ENCODE measurements around the gene ACYP2.
"Not testable (repeated sequence)": the region's sequence is repeated elsewhere in the genome, so short reads cannot be mapped to it uniquely, and the experiment has no call there.

Gene ACYP2

GRCh38 chr2:54114936-54115283, 505 bp upstream of the ACYP2 start:
- Histone ChIP-seq H2AFZ (ENCODE audit: low read length) (peak overlapping the region; percentile 88; the same call in 1 of the 2 replicates), H3K27me3 (ENCODE audit: insufficient read depth, low read length, poor library complexity, severe bottlenecking) (no peaks in the 10 kb centered on the region), H4K20me1 (ENCODE audit: insufficient read depth, low read length, poor library complexity, severe bottlenecking) (no peaks in the 10 kb centered on the region), H3K4me1 (ENCODE audit: insufficient read depth, low read length, poor library complexity, severe bottlenecking) (peaks cover 12% of the 10 kb centered on the region), H3K4me3 (ENCODE audit: low read length, poor library complexity, severe bottlenecking) (peak overlapping the region; percentile 77), H3K4me2 (ENCODE audit: low read depth, low read length, poor library complexity, severe bottlenecking) (peak overlapping the region; percentile 98), H3K36me3 (ENCODE audit: insufficient read depth, low read length) (no peaks in the 10 kb centered on the region), H3K9ac (ENCODE audit: low read depth, low read length, poor library complexity, severe bottlenecking) (peak overlapping the region; percentile 89), H3K9me2 (replicated peaks; ENCODE audit: low read depth, low read length) (no peaks in the 10 kb centered on the region), H3F3A (ENCODE audit: low read depth) (no peaks in the 10 kb centered on the region), H3K79me2 (ENCODE audit: insufficient read depth, low read length) (peaks cover 14% of the 10 kb centered on the region), H3K9me3 (ENCODE audit: insufficient read depth, low read depth, low read length) (no peaks in the 10 kb centered on the region)
- TF ChIP-seq CTCF (conservative IDR thresholded peaks at IDR 0.05; ENCODE audit: low read length) (no peak), EZH2phosphoT487 (IDR thresholded peaks at IDR 0.05; ENCODE audit: borderline replicate concordance) (no peak)

GRCh38 chr2:54116598-54116997, 1.2 kb downstream of the ACYP2 start:
- H2AFZ ChIP-seq (ENCODE audit: low read length): not testable (repeated sequence)
- Histone ChIP-seq H3K4me3 (ENCODE audit: low read length, poor library complexity, severe bottlenecking) (peak overlapping the region; percentile 77), H3K4me2 (ENCODE audit: low read depth, low read length, poor library complexity, severe bottlenecking) (peak overlapping the region; percentile 98)

GRCh38 chr2:54120950-54121349, 5.5 kb downstream of the ACYP2 start:
- H3K36me3 ChIP-seq (ENCODE audit: insufficient read depth, low read length): no peaks in the 10 kb centered on the region
- H3K9me2 ChIP-seq (replicated peaks; ENCODE audit: low read depth, low read length): no peaks in the 10 kb centered on the region
- no peaks in the 10 kb centered on the region for H3F3A ChIP-seq (ENCODE audit: low read depth)
- no peak overlapping the region for H3K9ac ChIP-seq (ENCODE audit: low read depth, low read length, poor library complexity, severe bottlenecking)
- no peak overlapping the region for H3K4me2 ChIP-seq (ENCODE audit: low read depth, low read length, poor library complexity, severe bottlenecking)
- peaks cover 5% of the 10 kb centered on the region for H3K4me1 ChIP-seq (ENCODE audit: insufficient read depth, low read length, poor library complexity, severe bottlenecking)
- H3K79me2 ChIP-seq (ENCODE audit: insufficient read depth, low read length): peaks cover 4% of the 10 kb centered on the region; the same call in 1 of the 2 replicates
- peaks cover 11% of the 10 kb centered on the region; the same call in 1 of the 2 replicates for H3K9me3 ChIP-seq (ENCODE audit: insufficient read depth, low read depth, low read length)
- no peak overlapping the region for H2AFZ ChIP-seq (ENCODE audit: low read length)
- H4K20me1 ChIP-seq (ENCODE audit: insufficient read depth, low read length, poor library complexity, severe bottlenecking): no peaks in the 10 kb centered on the region
- H3K27me3 ChIP-seq (ENCODE audit: insufficient read depth, low read length, poor library complexity, severe bottlenecking): no peaks in the 10 kb centered on the region
- H3K4me3 ChIP-seq (ENCODE audit: low read length, poor library complexity, severe bottlenecking): no peak overlapping the region
- no peak for TF ChIP-seq EZH2phosphoT487 (IDR thresholded peaks at IDR 0.05; ENCODE audit: borderline replicate concordance)
- no peak for TF ChIP-seq CTCF (conservative IDR thresholded peaks at IDR 0.05; ENCODE audit: low read length)

More at GRCh38 chr2:54116598-54116997, 1.2 kb downstream of the ACYP2 start:
- H3K27me3 ChIP-seq (ENCODE audit: insufficient read depth, low read length, poor library complexity, severe bottlenecking); H3K9me2 ChIP-seq (replicated peaks; ENCODE audit: low read depth, low read length); H4K20me1 ChIP-seq (ENCODE audit: insufficient read depth, low read length, poor library complexity, severe bottlenecking); H3K9ac ChIP-seq (ENCODE audit: low read depth, low read length, poor library complexity, severe bottlenecking); H3K36me3 ChIP-seq (ENCODE audit: insufficient read depth, low read length); H3F3A ChIP-seq (ENCODE audit: low read depth): not testable (repeated sequence)
- H3K9me3 ChIP-seq (ENCODE audit: insufficient read depth, low read depth, low read length): peaks cover 11% of the 10 kb centered on the region; the same call in 1 of the 2 replicates
- H3K4me1 ChIP-seq (ENCODE audit: insufficient read depth, low read length, poor library complexity, severe bottlenecking): peaks cover 12% of the 10 kb centered on the region
- peaks cover 14% of the 10 kb centered on the region for H3K79me2 ChIP-seq (ENCODE audit: insufficient read depth, low read length)

GRCh38 chr2:54122171-54122935, 6.9 kb downstream of the ACYP2 start:
- no peak overlapping the region for H3K9ac ChIP-seq (ENCODE audit: low read depth, low read length, poor library complexity, severe bottlenecking)

More at GRCh38 chr2:54122171-54122935, 6.9 kb downstream of the ACYP2 start:
- Histone ChIP-seq H3K9me3 (ENCODE audit: insufficient read depth, low read depth, low read length) (peaks cover 11% of the 10 kb centered on the region; the same call in 1 of the 2 replicates), H3K27me3 (ENCODE audit: insufficient read depth, low read length, poor library complexity, severe bottlenecking) (no peaks in the 10 kb centered on the region), H3K4me2 (ENCODE audit: low read depth, low read length, poor library complexity, severe bottlenecking) (no peak overlapping the region), H3K36me3 (ENCODE audit: insufficient read depth, low read length) (no peaks in the 10 kb centered on the region), H3F3A (ENCODE audit: low read depth) (no peaks in the 10 kb centered on the region), H3K4me1 (ENCODE audit: insufficient read depth, low read length, poor library complexity, severe bottlenecking) (no peaks in the 10 kb centered on the region), H3K4me3 (ENCODE audit: low read length, poor library complexity, severe bottlenecking) (no peak overlapping the region), H4K20me1 (ENCODE audit: insufficient read depth, low read length, poor library complexity, severe bottlenecking) (no peaks in the 10 kb centered on the region), H3K79me2 (ENCODE audit: insufficient read depth, low read length) (no peaks in the 10 kb centered on the region), H3K9me2 (replicated peaks; ENCODE audit: low read depth, low read length) (no peaks in the 10 kb centered on the region), H2AFZ (ENCODE audit: low read length) (no peak overlapping the region)
- no peak for TF ChIP-seq CTCF (conservative IDR thresholded peaks at IDR 0.05; ENCODE audit: low read length)
- no peak for TF ChIP-seq EZH2phosphoT487 (IDR thresholded peaks at IDR 0.05; ENCODE audit: borderline replicate concordance)
